GM21390 (cell line): ENCODE results near the gene PODXL2.

Experiments
- ATAC-seq: cut with Tn5 transposase; IDR thresholded peaks from one replicate; pipeline ENCODE4 v1.9.1; 2021; ENCODE audit not compliant: unreplicated experiment

PODXL2 gene

GRCh38 chr3:127706785-127707351 lies 77.9 kb downstream of the PODXL2 start:
- ATAC-seq = no peak

GRCh38 chr3:127707851-127708411 lies 78.9 kb downstream of the PODXL2 start:
- ATAC-seq = no peak

- no peak for ATAC-seq
These were observed 79.9 kb downstream of the PODXL2 start for GRCh38 chr3:127708837-127709236.

- no peak for ATAC-seq
These were observed 80.5 kb downstream of the PODXL2 start for GRCh38 chr3:127709320-127710060.

- no peak for ATAC-seq
These were observed 81.4 kb downstream of the PODXL2 start for GRCh38 chr3:127710155-127710941.

- ATAC-seq = no peak
These were observed 82.2 kb downstream of the PODXL2 start for GRCh38 chr3:127711021-127711695.

DNA sequence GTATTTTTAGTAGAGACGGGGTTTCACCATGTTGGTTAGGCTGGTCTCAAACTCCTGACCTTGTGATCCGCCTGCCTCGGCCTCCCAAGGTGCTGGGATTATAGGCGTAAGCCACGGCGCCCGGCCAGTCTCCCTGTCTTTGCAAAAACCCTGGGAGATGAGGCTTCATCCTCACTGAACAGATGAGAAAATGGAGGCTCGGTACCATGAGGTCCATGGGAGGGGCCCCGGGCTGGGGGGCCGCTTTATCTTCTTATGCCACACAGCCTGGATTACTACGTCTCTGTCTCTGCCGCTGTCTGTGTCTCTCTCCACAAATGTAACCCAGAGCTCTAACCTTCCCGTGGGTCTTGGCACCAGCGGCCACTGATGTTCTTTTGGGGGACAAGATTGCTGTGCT lies 82.9 kb downstream of the PODXL2 start:
- ATAC-seq = no peak

- no peak for ATAC-seq
These were observed 83.5 kb downstream of the PODXL2 start for GRCh38 chr3:127712461-127712860.

GRCh38 chr3:127712881-127713771 lies 84.1 kb downstream of the PODXL2 start:
- ATAC-seq = no peak

GRCh38 chr3:127714125-127714571 lies 85.2 kb downstream of the PODXL2 start:
- no peak for ATAC-seq

GRCh38 chr3:127714866-127715265 lies 85.9 kb downstream of the PODXL2 start:
- no peak for ATAC-seq

DNA sequence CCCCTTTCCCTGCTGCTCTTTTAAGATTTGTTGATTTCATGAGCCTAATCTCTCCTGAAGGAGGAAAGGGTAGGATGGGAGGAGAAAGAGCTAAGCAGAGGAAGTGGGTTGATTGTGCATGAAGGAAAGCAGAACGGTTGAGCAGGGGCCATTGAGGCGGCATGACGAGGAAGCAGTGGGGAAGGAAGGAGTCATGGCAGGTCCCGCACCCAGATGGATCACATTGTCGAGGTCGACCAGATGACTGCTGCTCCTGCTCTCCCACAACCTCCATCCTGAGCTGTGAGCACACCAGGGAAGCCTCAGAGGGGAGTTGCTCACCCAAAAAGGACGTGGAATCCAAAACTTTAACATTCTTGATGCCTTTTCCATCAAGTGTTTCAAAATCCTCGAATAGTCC lies 86.5 kb downstream of the PODXL2 start:
- ATAC-seq = no peak

DNA sequence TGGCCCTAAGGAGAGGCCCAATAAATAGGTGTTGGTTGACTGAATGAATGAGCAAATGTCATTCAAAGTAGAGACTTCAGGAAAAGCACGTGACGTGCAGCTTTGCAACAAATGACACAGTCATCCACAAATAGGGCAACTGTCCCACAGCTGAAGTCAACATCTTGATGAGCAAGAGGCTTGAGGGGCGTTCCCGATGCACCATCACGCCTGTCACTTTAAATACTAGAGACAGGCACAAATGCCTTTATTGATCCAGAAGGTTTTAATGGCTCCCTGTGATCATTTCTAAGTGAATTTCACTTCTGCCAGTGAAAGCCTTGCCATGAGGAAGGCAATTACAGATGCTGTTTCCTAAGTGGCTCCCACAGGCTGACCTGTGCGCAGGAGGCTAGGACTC lies 87.4 kb downstream of the PODXL2 start:
- no peak for ATAC-seq

DNA sequence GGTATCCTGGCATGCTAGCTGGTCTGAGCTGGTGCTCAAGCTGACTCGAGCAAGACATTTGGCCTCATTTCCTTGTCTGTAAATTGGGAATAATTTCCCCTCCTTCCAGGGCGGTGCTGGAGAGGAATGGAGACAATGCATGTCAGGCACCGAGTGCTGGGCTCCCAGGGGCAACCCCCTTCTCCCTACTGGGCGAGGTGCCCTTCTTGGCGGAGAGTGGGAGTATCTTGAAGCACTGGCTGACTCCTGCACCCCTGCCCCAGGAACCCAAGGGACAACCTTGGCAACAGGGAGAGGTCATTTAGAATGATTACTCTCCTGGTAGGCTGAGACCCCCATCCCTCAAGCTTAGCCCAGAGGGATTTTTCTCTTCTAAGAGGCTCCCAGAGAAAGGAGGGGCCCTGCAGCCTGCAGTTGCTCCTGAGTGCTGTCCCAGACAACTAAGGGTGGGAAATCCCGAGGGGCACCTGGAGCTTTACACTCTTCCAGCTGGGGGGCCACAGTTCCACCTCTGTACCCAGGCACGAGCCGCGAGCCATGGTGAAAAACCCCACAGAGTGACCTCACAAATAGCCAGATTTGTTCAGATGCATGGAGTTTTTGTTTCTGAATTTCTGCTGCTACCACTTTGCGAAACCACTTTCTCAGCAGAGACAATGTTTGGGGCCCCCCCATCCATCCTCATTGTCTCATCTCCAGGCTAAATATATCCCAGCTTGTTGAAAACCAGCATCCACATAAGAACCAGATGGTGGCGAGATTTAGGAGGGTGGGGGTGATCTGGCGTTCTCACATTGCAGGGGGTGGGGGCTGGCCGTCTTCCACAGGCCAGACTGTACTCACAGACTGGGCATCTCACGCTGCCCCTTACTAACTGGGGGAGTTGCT lies 88.6 kb downstream of the PODXL2 start:
- ATAC-seq = no peak

GRCh38 chr3:127718245-127718915 lies 89.4 kb downstream of the PODXL2 start:
- no peak for ATAC-seq

- no peak for ATAC-seq
These were observed 89.9 kb downstream of the PODXL2 start for GRCh38 chr3:127718916-127719290.

- ATAC-seq = no peak
These were observed 90.4 kb downstream of the PODXL2 start for GRCh38 chr3:127719369-127719768.

DNA sequence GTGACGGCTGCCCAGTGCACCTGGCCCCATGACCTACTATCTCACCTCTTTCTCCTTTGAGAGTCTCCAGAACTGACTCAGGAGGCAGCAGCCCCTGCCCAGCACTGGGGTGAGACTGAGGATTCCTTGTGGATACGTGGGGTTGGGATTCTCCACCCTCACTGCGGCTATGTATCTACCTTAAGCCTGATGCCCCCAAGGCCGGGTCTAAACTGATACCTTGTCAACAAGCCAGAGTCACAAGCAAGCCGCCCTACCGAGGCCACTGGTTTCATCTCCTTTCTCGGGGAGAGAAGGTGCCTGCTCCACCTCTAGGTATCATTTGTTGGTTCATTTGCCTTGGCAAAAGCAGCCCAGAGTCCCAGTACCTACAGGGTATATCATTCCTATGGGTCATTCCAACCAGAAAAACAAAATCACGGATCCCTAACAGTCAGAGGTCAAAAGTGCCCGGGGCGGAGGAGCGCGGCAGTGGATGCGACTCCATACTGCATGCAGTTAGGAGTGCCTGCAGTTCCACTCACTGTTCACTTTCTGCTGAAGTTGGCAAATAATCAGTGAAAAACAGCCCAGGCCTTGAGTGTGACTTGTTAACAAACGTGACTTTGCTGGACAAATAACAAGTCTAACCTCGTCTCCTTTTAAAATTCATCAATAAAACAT lies 91.3 kb downstream of the PODXL2 start:
- no peak for ATAC-seq
